Endothelial cell (in vitro differentiated cells): ENCODE measurements around the gene ACY1. TPM values are rescaled to one million over a fixed set of nuclear protein-coding genes. Genes with fewer than 3 reads are reported as not detected.

Source experiments
- DNase-seq: peaks from one replicate; pipeline ENCODE4 v3.0.0; 2021; ENCODE audit warnings: low spot score
- H3K27ac Mint-ChIP-seq: one replicate; pipeline ENCODE4 v1.8.0; 2021; ENCODE audit warnings: mixed read lengths, inconsistent platforms; ENCODE audit not compliant: unreplicated experiment
- H3K27me3 Mint-ChIP-seq: one replicate; pipeline ENCODE4 v1.8.0; 2021; ENCODE audit warnings: mild to moderate bottlenecking, moderate library complexity, mixed read lengths, inconsistent platforms; ENCODE audit not compliant: unreplicated experiment
- H3K36me3 Mint-ChIP-seq: one replicate; pipeline ENCODE4 v1.8.0; 2021; ENCODE audit warnings: mild to moderate bottlenecking, low read depth, mixed read lengths, inconsistent platforms; ENCODE audit not compliant: unreplicated experiment
- H3K4me1 Mint-ChIP-seq: one replicate; pipeline ENCODE4 v1.8.0; 2021; ENCODE audit warnings: mild to moderate bottlenecking, mixed read lengths, inconsistent platforms; ENCODE audit not compliant: unreplicated experiment
- H3K4me3 Mint-ChIP-seq: one replicate; pipeline ENCODE4 v1.8.0; 2021; ENCODE audit warnings: mild to moderate bottlenecking, mixed read lengths, inconsistent platforms; ENCODE audit not compliant: unreplicated experiment
- H3K9me3 Mint-ChIP-seq: one replicate; pipeline ENCODE4 v1.8.0; 2021; ENCODE audit warnings: mixed read lengths, inconsistent platforms; ENCODE audit not compliant: unreplicated experiment
- total RNA-seq: library from RNA; stranded (reverse); fragmentation: NEBNext Ultra II Directional; extraction: Animal tissue kit (Norgen Biotek cat#: 25700); gene quantifications from one replicate; pipeline ENCODE4 v1.2.1, GENCODE V29; 2021; ENCODE audit not compliant: unreplicated experiment
- TF ChIP-seq, protein P1 (sequence below): fragments of 200-600 bp; sonication (generic); IDR thresholded peaks from one replicate; pipeline ENCODE4 v1.5.0; 2021; ENCODE audit warnings: antibody characterized with exemption; ENCODE audit not compliant: unreplicated experiment

Gene ACY1
- total RNA-seq, 1 donor from 2014 or later = 19.8 TPM

DNA sequence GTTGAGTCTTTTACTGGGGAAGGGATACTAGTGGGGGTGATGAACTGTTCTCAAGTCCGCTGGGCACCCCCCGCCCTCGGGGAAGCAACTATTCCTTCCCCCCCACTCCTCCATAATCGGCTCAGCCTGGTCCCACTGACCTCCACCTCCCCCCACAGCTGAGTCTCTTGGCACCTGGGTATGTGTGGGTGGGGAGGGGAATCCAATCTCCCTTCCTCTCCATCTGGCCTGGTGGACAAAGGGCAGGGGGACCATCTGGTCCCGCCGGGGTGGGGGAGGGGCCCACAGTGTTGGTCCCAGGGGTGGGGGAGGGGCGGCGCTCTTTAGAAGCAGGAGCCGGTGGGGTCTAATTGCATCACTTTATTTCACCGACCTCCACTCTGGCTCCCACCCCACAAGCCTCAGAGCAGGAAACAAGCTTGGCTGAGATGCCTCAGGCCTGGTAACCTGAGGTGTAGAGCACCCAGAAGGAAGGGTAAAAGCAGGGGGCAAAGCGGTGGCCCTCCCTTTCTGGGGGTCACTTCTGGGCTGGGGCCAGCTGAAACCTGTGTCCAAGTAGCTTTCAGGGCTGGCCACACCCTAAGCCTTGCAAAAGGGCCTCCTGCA, 15.1 kb upstream of the ACY1 start:
- Mint-ChIP-seq H3K27ac (peak overlapping the region; percentile 74), H3K4me3 (peak overlapping the region; percentile 81), H3K27me3 (peaks cover 14% of the 10 kb centered on the region), H3K9me3 (no peaks in the 10 kb centered on the region), H3K36me3 (peaks cover 3% of the 10 kb centered on the region), H3K4me1 (peaks cover 18% of the 10 kb centered on the region)
- DNase-seq = peak; percentile 46
- TF ChIP-seq, protein P1, sequence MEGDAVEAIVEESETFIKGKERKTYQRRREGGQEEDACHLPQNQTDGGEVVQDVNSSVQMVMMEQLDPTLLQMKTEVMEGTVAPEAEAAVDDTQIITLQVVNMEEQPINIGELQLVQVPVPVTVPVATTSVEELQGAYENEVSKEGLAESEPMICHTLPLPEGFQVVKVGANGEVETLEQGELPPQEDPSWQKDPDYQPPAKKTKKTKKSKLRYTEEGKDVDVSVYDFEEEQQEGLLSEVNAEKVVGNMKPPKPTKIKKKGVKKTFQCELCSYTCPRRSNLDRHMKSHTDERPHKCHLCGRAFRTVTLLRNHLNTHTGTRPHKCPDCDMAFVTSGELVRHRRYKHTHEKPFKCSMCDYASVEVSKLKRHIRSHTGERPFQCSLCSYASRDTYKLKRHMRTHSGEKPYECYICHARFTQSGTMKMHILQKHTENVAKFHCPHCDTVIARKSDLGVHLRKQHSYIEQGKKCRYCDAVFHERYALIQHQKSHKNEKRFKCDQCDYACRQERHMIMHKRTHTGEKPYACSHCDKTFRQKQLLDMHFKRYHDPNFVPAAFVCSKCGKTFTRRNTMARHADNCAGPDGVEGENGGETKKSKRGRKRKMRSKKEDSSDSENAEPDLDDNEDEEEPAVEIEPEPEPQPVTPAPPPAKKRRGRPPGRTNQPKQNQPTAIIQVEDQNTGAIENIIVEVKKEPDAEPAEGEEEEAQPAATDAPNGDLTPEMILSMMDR = no peak

DNA sequence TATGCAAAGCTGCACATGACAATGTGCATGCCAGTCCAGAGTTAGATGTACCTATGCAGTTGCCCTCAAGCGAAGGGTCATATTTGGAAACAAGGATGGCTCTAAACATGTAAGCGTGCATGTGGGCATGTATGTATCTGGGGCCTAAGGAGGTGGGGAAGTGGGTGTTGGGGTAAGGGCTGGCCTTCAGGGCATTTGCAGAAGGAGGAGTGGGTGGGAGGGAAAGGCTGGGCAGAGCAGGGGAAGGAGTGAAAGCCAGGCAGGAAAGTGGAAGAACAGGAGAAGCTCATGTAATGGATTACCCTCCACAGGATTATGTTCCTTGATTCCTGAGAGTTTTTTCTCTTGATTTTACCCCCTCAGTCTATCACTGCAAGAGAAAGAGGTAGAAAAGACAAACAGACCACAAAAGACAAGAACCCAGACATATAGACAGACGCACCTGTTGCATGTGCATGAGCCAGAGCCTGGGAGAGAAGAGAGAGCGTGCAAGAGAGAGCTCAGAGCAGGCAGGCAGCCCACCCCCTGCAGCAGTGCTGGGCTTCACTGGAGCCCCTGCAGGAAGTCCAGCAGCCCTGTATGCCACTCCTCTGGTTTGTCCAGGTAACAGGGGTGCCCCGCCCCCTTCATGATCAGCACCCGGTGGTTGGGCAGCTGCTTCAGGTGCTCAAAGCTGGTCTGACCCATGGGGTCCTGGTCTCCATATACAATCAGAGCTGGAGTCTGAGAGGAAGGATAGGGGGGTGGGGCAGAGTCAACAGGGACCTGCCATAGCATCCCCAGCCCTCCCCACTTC, 14.3 kb upstream of the ACY1 start:
- TF ChIP-seq, protein P1 = no peak
- H3K4me3 Mint-ChIP-seq = peak overlapping the region; percentile 43
- no peaks in the 10 kb centered on the region for H3K9me3 Mint-ChIP-seq
- H3K27ac Mint-ChIP-seq = peak overlapping the region; percentile 67
- H3K27me3 Mint-ChIP-seq = peaks cover 15% of the 10 kb centered on the region
- peaks cover 22% of the 10 kb centered on the region for H3K4me1 Mint-ChIP-seq
- peaks cover 3% of the 10 kb centered on the region for H3K36me3 Mint-ChIP-seq
- no peak for DNase-seq

DNA sequence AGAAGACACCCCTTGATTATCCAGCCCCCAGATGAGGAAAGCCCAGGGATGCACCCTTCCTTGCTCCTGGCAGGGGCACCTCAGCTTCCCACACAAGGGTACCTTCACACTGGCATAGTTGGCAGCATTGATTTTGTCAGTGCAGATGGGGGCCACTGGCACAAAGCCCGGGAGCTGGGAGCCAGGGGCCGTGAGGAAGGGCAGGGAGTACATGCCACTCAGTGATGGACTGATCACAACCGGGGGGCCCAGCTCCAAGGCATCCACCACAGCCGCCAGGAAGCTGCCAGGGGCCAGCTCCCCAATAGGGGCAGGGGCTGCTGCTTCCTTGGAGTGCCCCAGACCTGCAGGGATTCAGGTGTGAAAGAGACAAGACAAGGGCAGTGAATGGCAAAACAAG, 13.5 kb upstream of the ACY1 start:
- DNase-seq = no peak
- Mint-ChIP-seq H3K4me1 (peaks cover 26% of the 10 kb centered on the region), H3K27ac (no peak overlapping the region), H3K36me3 (peaks cover 3% of the 10 kb centered on the region), H3K9me3 (no peaks in the 10 kb centered on the region), H3K27me3 (peaks cover 15% of the 10 kb centered on the region), H3K4me3 (no peak overlapping the region)
- TF ChIP-seq, protein P1 = no peak

DNA sequence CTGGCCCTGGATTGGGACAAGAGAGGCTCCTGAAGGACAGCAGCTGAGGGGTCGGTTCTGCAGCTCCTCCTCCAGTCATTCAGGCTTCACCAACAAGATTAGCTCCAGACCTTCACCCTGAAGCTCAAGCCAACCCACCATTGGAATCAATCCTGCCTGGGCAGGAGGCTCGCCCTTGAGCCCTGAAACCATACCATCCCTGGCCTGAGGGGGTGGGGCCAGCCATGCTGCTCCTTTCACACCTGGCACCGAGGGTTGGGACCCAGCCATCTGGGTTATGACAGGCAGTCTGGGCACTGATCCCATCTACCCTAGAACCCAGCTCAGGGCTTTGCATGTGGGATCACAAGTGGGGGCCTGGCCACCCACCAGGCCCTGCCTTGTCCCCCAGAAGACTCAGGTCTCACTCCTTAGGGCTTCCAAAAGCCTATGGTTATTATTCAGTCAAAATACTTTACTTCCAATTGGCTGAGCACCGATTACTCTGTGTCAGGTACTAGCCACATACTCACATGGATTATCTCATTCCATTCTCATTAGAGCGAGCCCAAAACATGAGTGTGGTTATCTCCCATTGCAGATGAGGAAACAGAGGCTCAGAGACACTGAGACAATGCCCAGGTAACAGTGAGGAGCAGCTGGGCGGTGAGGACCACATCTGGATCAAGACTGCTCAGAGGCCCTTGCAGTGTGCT, 12.6 kb upstream of the ACY1 start:
- Mint-ChIP-seq H3K36me3 (peaks cover 3% of the 10 kb centered on the region), H3K9me3 (no peaks in the 10 kb centered on the region), H3K27me3 (peaks cover 11% of the 10 kb centered on the region), H3K4me1 (peaks cover 25% of the 10 kb centered on the region), H3K27ac (no peak overlapping the region), H3K4me3 (no peak overlapping the region)
- DNase-seq = no peak
- TF ChIP-seq, protein P1 = no peak
